Testis (tissue), 3 donors: ENCODE data around the gene U2AF1L4. TPM values are rescaled to one million over a fixed set of nuclear protein-coding genes. Genes with fewer than 3 reads are reported as not detected.

Source experiments
- DNase-seq: peaks from one replicate; pipeline ENCODE4 v3.0.0-alpha.2; 2019
- H3K27ac ChIP-seq, 2 donors: fragments of 200-600 bp; sonication (generic); one replicate each; pipeline ENCODE4 v1.5.1; 2019
- H3K27me3 ChIP-seq: fragments of 200-600 bp; sonication (generic); one replicate; pipeline ENCODE4 v1.5.1; 2019
- H3K36me3 ChIP-seq: fragments of 200-600 bp; sonication (generic); one replicate; pipeline ENCODE4 v1.5.1; 2017; ENCODE audit warnings: low read depth; ENCODE audit errors: missing control alignments
- H3K4me1 ChIP-seq: fragments of 200-600 bp; sonication (generic); one replicate; pipeline ENCODE4 v1.5.1; 2019
- H3K4me3 ChIP-seq, 2 donors: fragments of 200-600 bp; sonication (generic); one replicate each; pipeline ENCODE4 v1.5.1; 2017 to 2019
- H3K9me3 ChIP-seq: fragments of 200-600 bp; sonication (generic); one replicate; pipeline ENCODE4 v1.5.1; 2017
- CTCF ChIP-seq, 3 experiments: fragments of 450-650 bp in 2 of 3; fragments of 200-600 bp in 1 of 3; sonication (generic) in 1 of 3; IDR thresholded peaks; one replicate each; pipeline ENCODE4 v1.5.1; 2016 to 2019; ENCODE audit warnings: antibody characterized with exemption in 3 of 3, mild to moderate bottlenecking in 2 of 3, moderate library complexity in 1 of 3
- POLR2A ChIP-seq: fragments of 450-650 bp; IDR thresholded peaks from one replicate; pipeline ENCODE4 v1.6.1; 2017; ENCODE audit warnings: antibody characterized with exemption, mild to moderate bottlenecking, moderate library complexity
- WGBS, 2 donors: methylation state at CpG; one replicate each; pipeline ENCODE4 v1.1.5; 2018; 5-methylcytosine and 5-hydroxymethylcytosine counted together
- intact Hi-C: fragments of 100-400 bp; cut with DNase I; formaldehyde crosslinking; loops from one replicate; pipeline ENCODE4 v1.15.1; 2023; ENCODE audit warnings: low total_unique reads
- polyA plus RNA-seq: library from polyadenylated mRNA; stranded (reverse); fragments of 350-450 nt; fragmentation: Illumina TruSeq; extraction: RNeasy Lipid Tissue Mini Kit (QIAGEN cat#74804); gene quantifications from one replicate; pipeline ENCODE4 v1.2.3, GENCODE V29; 2014; ENCODE audit warnings: low read depth, low replicate concordance; ENCODE audit not compliant: insufficient read depth
- total RNA-seq, 2 donors: library from RNA; depleted of rRNA; stranded (reverse); fragments of >200 nt; gene quantifications; one replicate each; pipeline ENCODE4 v1.2.3, GENCODE V29; 2016

U2AF1L4 gene
- total and polyA plus RNA-seq, 3 donors from 2014 or later: 45.3 to 49.6 (median 47.2) TPM

- 16 to 43% methylated on average over 10 to 15 of the region's 15 CpGs for WGBS, 2 donors
- peaks cover 18% of the 10 kb centered on the region for H3K4me1 ChIP-seq
- no peak for DNase-seq
- H3K36me3 ChIP-seq: no peaks in the 10 kb centered on the region
- H3K27ac ChIP-seq: peak overlapping the region in 1 of 2 donors; percentile 30
- H3K27me3 ChIP-seq: no peaks in the 10 kb centered on the region
- H3K9me3 ChIP-seq: no peaks in the 10 kb centered on the region
- TF ChIP-seq POLR2A: no peak
- TF ChIP-seq CTCF (IDR thresholded peaks at IDR 0.05): no peak
- peak overlapping the region in 1 of 2 donors; percentile 7 for H3K4me3 ChIP-seq
- intact Hi-C loops: no loop called here
Observed at GRCh38 chr19:35768082-35768421, 22.8 kb upstream of the U2AF1L4 start.

- TF ChIP-seq CTCF (IDR thresholded peaks at IDR 0.05): no peak
- TF ChIP-seq POLR2A: no peak
- intact Hi-C loops: no loop called here
- no peaks in the 10 kb centered on the region for H3K36me3 ChIP-seq
- peaks cover 18% of the 10 kb centered on the region for H3K4me1 ChIP-seq
- H3K4me3 ChIP-seq: peak overlapping the region in 1 of 2 donors; percentile 7
- WGBS, 2 donors: 27 to 58% methylated on average over 8 to 31 of the region's 34 CpGs
- peak; percentile 71 for DNase-seq
- peak overlapping the region in 1 of 2 donors; percentile 30 for H3K27ac ChIP-seq
- no peaks in the 10 kb centered on the region for H3K9me3 ChIP-seq
- no peaks in the 10 kb centered on the region for H3K27me3 ChIP-seq
Observed at GRCh38 chr19:35767288-35768081, 22.3 kb upstream of the U2AF1L4 start.

GRCh38 chr19:35766571-35767104 is 21.4 kb upstream of the U2AF1L4 start:
- no peak overlapping the region for H3K27ac ChIP-seq
- no peaks in the 10 kb centered on the region for H3K36me3 ChIP-seq
- intact Hi-C loops: no loop called here
- TF ChIP-seq POLR2A: no peak
- TF ChIP-seq CTCF (IDR thresholded peaks at IDR 0.05): no peak
- WGBS, 2 donors: 78 to 80% methylated on average over 11 of the region's 11 CpGs
- peaks cover 18% of the 10 kb centered on the region for H3K4me1 ChIP-seq
- no peaks in the 10 kb centered on the region for H3K9me3 ChIP-seq
- no peak for DNase-seq
- no peaks in the 10 kb centered on the region for H3K27me3 ChIP-seq
- no peak overlapping the region for H3K4me3 ChIP-seq

GRCh38 chr19:35764432-35765315 is 19.5 kb upstream of the U2AF1L4 start:
- Histone ChIP-seq H3K27me3 (no peaks in the 10 kb centered on the region), H3K36me3 (no peaks in the 10 kb centered on the region), H3K9me3 (no peaks in the 10 kb centered on the region), H3K4me3 (no peak overlapping the region), H3K27ac (no peak overlapping the region), H3K4me1 (peaks cover 18% of the 10 kb centered on the region)
- no peak for TF ChIP-seq CTCF (IDR thresholded peaks at IDR 0.05)
- no peak for TF ChIP-seq POLR2A
- DNase-seq: no peak
- intact Hi-C loops: no loop called here
- 86 to 92% methylated on average over 17 of the region's 17 CpGs for WGBS, 2 donors
